ENCODE data around the gene ZBTB34.
"Not testable (repeated sequence)": the region's sequence is repeated elsewhere in the genome, so short reads cannot be mapped to it uniquely, and the experiment has no call there.

Gene ZBTB34

GRCh38 chr9:126860077-126860756 is at the start of gene ZBTB34:
TSS of gene ZBTB34 (plus strand) at chr9:126860639. CDS start at chr9:126879400, 18,761 bp downstream.
- DNase-seq (peak; percentile 81 to 84), ATAC-seq (peak; percentile 80)
- peaks cover 15% of the 10 kb centered on the region for H3K27me3 Mint-ChIP-seq

GRCh38 chr9:126813072-126813471 is 47.4 kb upstream of the ZBTB34 start:
- Mint-ChIP-seq H3K4me3 (no peak overlapping the region), H3K9me3 (peaks cover 22 to 35% of the 10 kb centered on the region in 2 donors), H3K4me1 (peaks cover 13% of the 10 kb centered on the region), H3K27me3 (no peaks in the 10 kb centered on the region), H3K27ac (no peak overlapping the region)
- no peak for ATAC-seq
- no peak for DNase-seq

More at GRCh38 chr9:126860077-126860756, at the start of gene ZBTB34:
- Mint-ChIP-seq H3K4me3 (peak within 1 kb of the TSS; percentile 86 to 89), H3K4me1 (peaks cover 33% of the 10 kb centered on the region), H3K27ac (peak within 1 kb of the TSS; percentile 76 to 91), H3K9me3 (no peaks in the 10 kb centered on the region)

GRCh38 chr9:126814091-126814490 is 46.3 kb upstream of the ZBTB34 start:
- no peak overlapping the region for H3K27ac Mint-ChIP-seq
- H3K27me3 Mint-ChIP-seq = no peaks in the 10 kb centered on the region
- ATAC-seq (no peak), DNase-seq (no peak)
- peaks cover 22 to 41% of the 10 kb centered on the region in 2 donors for H3K9me3 Mint-ChIP-seq
- no peak overlapping the region for H3K4me3 Mint-ChIP-seq
- peaks cover 11% of the 10 kb centered on the region for H3K4me1 Mint-ChIP-seq

GRCh38 chr9:126817615-126818014 is 42.8 kb upstream of the ZBTB34 start:
- Mint-ChIP-seq H3K4me1 (peaks cover 23% of the 10 kb centered on the region), H3K9me3 (peaks cover 27 to 48% of the 10 kb centered on the region in 2 donors)
- not testable (repeated sequence) for DNase-seq, ATAC-seq, H3K4me3 Mint-ChIP-seq, H3K27ac Mint-ChIP-seq, H3K27me3 Mint-ChIP-seq

- Mint-ChIP-seq H3K27ac (no peak overlapping the region), H3K9me3 (peaks cover 23 to 42% of the 10 kb centered on the region in 2 donors), H3K4me1 (peaks cover 21% of the 10 kb centered on the region), H3K4me3 (no peak overlapping the region), H3K27me3 (no peaks in the 10 kb centered on the region)
- no peak for DNase-seq
- ATAC-seq = no peak
Observed at GRCh38 chr9:126818482-126818881, 42.0 kb upstream of the ZBTB34 start.

- Mint-ChIP-seq H3K27ac (peak overlapping the region in 1 of 2 donors; percentile 28), H3K4me3 (peak overlapping the region in 1 of 2 donors; percentile 25), H3K9me3 (peaks cover 18 to 34% of the 10 kb centered on the region in 2 donors), H3K4me1 (peaks cover 23% of the 10 kb centered on the region), H3K27me3 (no peaks in the 10 kb centered on the region)
- ATAC-seq (peak; percentile 99), DNase-seq (peak in 1 of 2 donors; percentile 43)
Observed at GRCh38 chr9:126819482-126819881, 41.0 kb upstream of the ZBTB34 start.

- peaks cover 5 to 13% of the 10 kb centered on the region in 2 donors for H3K9me3 Mint-ChIP-seq
- ATAC-seq (no peak), DNase-seq (no peak)
- H3K27ac Mint-ChIP-seq = no peak overlapping the region
- no peaks in the 10 kb centered on the region for H3K27me3 Mint-ChIP-seq
- H3K4me1 Mint-ChIP-seq = peaks cover 31% of the 10 kb centered on the region
- H3K4me3 Mint-ChIP-seq = no peak overlapping the region
Observed at GRCh38 chr9:126822278-126822677, 38.2 kb upstream of the ZBTB34 start.

- DNase-seq = no peak
- Mint-ChIP-seq H3K4me1 (peaks cover 31% of the 10 kb centered on the region), H3K27me3 (no peaks in the 10 kb centered on the region), H3K4me3 (no peak overlapping the region), H3K27ac (peak overlapping the region in 1 of 2 donors; percentile 60), H3K9me3 (peaks cover 5 to 13% of the 10 kb centered on the region in 2 donors)
- no peak for ATAC-seq
Observed at GRCh38 chr9:126822873-126823272, 37.6 kb upstream of the ZBTB34 start.

GRCh38 chr9:126824052-126824451 is 36.4 kb upstream of the ZBTB34 start:
- not testable (repeated sequence) for H3K27me3 Mint-ChIP-seq, H3K9me3 Mint-ChIP-seq, ATAC-seq, H3K4me3 Mint-ChIP-seq, H3K27ac Mint-ChIP-seq, DNase-seq
- peaks cover 31% of the 10 kb centered on the region for H3K4me1 Mint-ChIP-seq

GRCh38 chr9:126827227-126827626 is 33.2 kb upstream of the ZBTB34 start:
- no peak overlapping the region for H3K4me3 Mint-ChIP-seq
- DNase-seq (no peak), ATAC-seq (no peak)
- no peaks in the 10 kb centered on the region for H3K27me3 Mint-ChIP-seq
- no peaks in the 10 kb centered on the region for H3K9me3 Mint-ChIP-seq
- H3K27ac Mint-ChIP-seq = no peak overlapping the region
- peaks cover 31% of the 10 kb centered on the region for H3K4me1 Mint-ChIP-seq

- ATAC-seq (no peak), DNase-seq (no peak)
- H3K4me1 Mint-ChIP-seq = peaks cover 22% of the 10 kb centered on the region
- H3K4me3 Mint-ChIP-seq = no peak overlapping the region
- no peaks in the 10 kb centered on the region for H3K9me3 Mint-ChIP-seq
- no peak overlapping the region for H3K27ac Mint-ChIP-seq
- H3K27me3 Mint-ChIP-seq = no peaks in the 10 kb centered on the region
Observed at GRCh38 chr9:126829035-126829434, 31.4 kb upstream of the ZBTB34 start.

GRCh38 chr9:126830827-126831226 is 29.6 kb upstream of the ZBTB34 start:
- no peak for DNase-seq
- no peaks in the 10 kb centered on the region for H3K9me3 Mint-ChIP-seq

GRCh38 chr9:126832440-126832839 is 28.0 kb upstream of the ZBTB34 start:
- Mint-ChIP-seq H3K9me3 (no peaks in the 10 kb centered on the region), H3K4me1 (peaks cover 42% of the 10 kb centered on the region), H3K27me3 (no peaks in the 10 kb centered on the region), H3K27ac (no peak overlapping the region), H3K4me3 (no peak overlapping the region)
- ATAC-seq (no peak), DNase-seq (no peak)

More at GRCh38 chr9:126830827-126831226, 29.6 kb upstream of the ZBTB34 start:
- Mint-ChIP-seq H3K4me1 (peaks cover 33% of the 10 kb centered on the region), H3K4me3 (no peak overlapping the region), H3K27me3 (no peaks in the 10 kb centered on the region), H3K27ac (no peak overlapping the region)
- ATAC-seq = no peak

GRCh38 chr9:126833020-126833419 is 27.4 kb upstream of the ZBTB34 start:
- peaks cover 47% of the 10 kb centered on the region for H3K4me1 Mint-ChIP-seq
- DNase-seq = no peak
- H3K27ac Mint-ChIP-seq = peak overlapping the region in 1 of 2 donors; percentile 24
- H3K27me3 Mint-ChIP-seq = no peaks in the 10 kb centered on the region
- no peak for ATAC-seq
- no peak overlapping the region for H3K4me3 Mint-ChIP-seq
- H3K9me3 Mint-ChIP-seq = no peaks in the 10 kb centered on the region

GRCh38 chr9:126833710-126834345 is 26.6 kb upstream of the ZBTB34 start:
- no peak overlapping the region for H3K27ac Mint-ChIP-seq
- no peak for DNase-seq
- H3K9me3 Mint-ChIP-seq = no peaks in the 10 kb centered on the region
- H3K4me3 Mint-ChIP-seq = no peak overlapping the region
- no peaks in the 10 kb centered on the region for H3K27me3 Mint-ChIP-seq
- ATAC-seq = no peak
- peaks cover 55% of the 10 kb centered on the region for H3K4me1 Mint-ChIP-seq

GRCh38 chr9:126834672-126835071 is 25.8 kb upstream of the ZBTB34 start:
- no peak overlapping the region for H3K27ac Mint-ChIP-seq
- no peaks in the 10 kb centered on the region for H3K27me3 Mint-ChIP-seq
- no peaks in the 10 kb centered on the region for H3K9me3 Mint-ChIP-seq
- H3K4me1 Mint-ChIP-seq = peaks cover 64% of the 10 kb centered on the region
- peak; percentile 59 for ATAC-seq
- H3K4me3 Mint-ChIP-seq = no peak overlapping the region
- no peak for DNase-seq

Data from stimulated activated naive CD8-positive, alpha-beta T cell treated with anti-CD3 and anti-CD28 coated beads, Interleukin-15, amount 100 ng/mL, for 72 hours (primary cell).